H1 (cell line): ENCODE data around the gene PDZD4. TPM values are rescaled to one million over a fixed set of nuclear protein-coding genes. Genes with fewer than 3 reads are reported as not detected.

Source experiments
- CTCF ChIA-PET: fragments of 300-600 bp; sonication (Branson Sonifier 250); formaldehyde crosslinking; loops from one replicate; lab custom pipeline; 2021; ENCODE audit not compliant: partially characterized antibody; lab: Charles Lee
- POLR2A ChIA-PET: fragments of 300-600 bp; sonication (Branson Sonifier 250); formaldehyde crosslinking; loops from one replicate; lab custom pipeline; 2021; ENCODE audit warnings: inconsistent platforms; ENCODE audit not compliant: partially characterized antibody; lab: Charles Lee
- DNase-seq, 2 experiments: peaks; one replicate each; pipeline versions ENCODE4 v3.0.0 to v3.0.0-alpha.2; 2010 to 2022; ENCODE audit warnings: low spot score in 2 of 2, low read depth in 1 of 2, mixed read lengths in 1 of 2
- FAIRE-seq: peaks from 2 replicates; lab custom pipeline; 2011; peaks lifted over from hg19 to GRCh38; lab: Jason Lieb, UNC
- H2AFZ ChIP-seq: 2 replicates; pipeline ENCODE4 v1.8.1; 2012; ENCODE audit warnings: low read length, inconsistent platforms
- H2AK5ac ChIP-seq: 2 replicates; pipeline ENCODE4 v1.6.1; 2013; ENCODE audit warnings: low read depth, low read length
- H2BK120ac ChIP-seq: replicated peaks from 2 replicates; pipeline ENCODE3; 2013; ENCODE audit warnings: low read depth, low read length, inconsistent platforms
- H2BK12ac ChIP-seq: 2 replicates; pipeline ENCODE4 v1.6.1; 2013; ENCODE audit warnings: low read depth, low read length
- H2BK15ac ChIP-seq: 2 replicates; pipeline ENCODE4 v1.6.1; 2013; ENCODE audit warnings: low read length
- H2BK20ac ChIP-seq: 2 replicates; pipeline ENCODE4 v1.6.1; 2013; ENCODE audit warnings: low read length
- H2BK5ac ChIP-seq: 2 replicates; pipeline ENCODE4 v1.6.1; 2013; ENCODE audit warnings: low read depth, low read length
- H3K14ac ChIP-seq: 2 replicates; pipeline ENCODE4 v1.6.1; 2013; ENCODE audit warnings: inconsistent platforms; ENCODE audit not compliant: insufficient read length
- H3K18ac ChIP-seq: 2 replicates; pipeline ENCODE4 v1.6.1; 2013; ENCODE audit warnings: low read length; ENCODE audit errors: extremely low read depth
- H3K23ac ChIP-seq: 2 replicates; pipeline ENCODE4 v1.6.1; 2013; ENCODE audit warnings: inconsistent platforms; ENCODE audit not compliant: insufficient read length
- H3K23me2 ChIP-seq: 2 replicates; pipeline ENCODE4 v1.6.1; 2013; ENCODE audit warnings: low read depth, low read length
- H3K27ac ChIP-seq: 2 replicates; pipeline ENCODE4 v1.6.1; 2011; ENCODE audit warnings: low read depth, low read length, inconsistent platforms
- H3K27me3 ChIP-seq, 4 experiments: replicated peaks in 1 of 4; 1 replicate in 1 of 4; 2 replicates in 3 of 4; pipeline versions ENCODE4 v1.6.1 to v1.8.1; 2011 to 2013; ENCODE audit warnings: low read length in 3 of 4, mild to moderate bottlenecking in 3 of 4, inconsistent platforms in 2 of 4, mixed read lengths in 2 of 4, moderate library complexity in 1 of 4; ENCODE audit not compliant: control insufficient read depth in 3 of 4, insufficient read depth in 3 of 4; ENCODE audit errors: extremely low read depth in 1 of 4
- H3K36me3 ChIP-seq, 4 experiments: 2 replicates each; pipeline versions ENCODE4 v1.6.1 to v1.8.1; 2011 to 2013; ENCODE audit warnings: mild to moderate bottlenecking in 4 of 4, low read length in 3 of 4, moderate library complexity in 2 of 4, control low read depth in 1 of 4, inconsistent platforms in 1 of 4; ENCODE audit not compliant: insufficient read depth in 4 of 4, control insufficient read depth in 2 of 4
- H3K4ac ChIP-seq: replicated peaks from 2 replicates; pipeline ENCODE3; 2013; ENCODE audit warnings: low read length, low read depth, mixed read lengths, inconsistent platforms; ENCODE audit not compliant: insufficient read length
- H3K4me1 ChIP-seq, 4 experiments: replicated peaks in 1 of 4; 1 replicate in 1 of 4; 2 replicates in 3 of 4; pipeline versions ENCODE4 v1.6.1 to v1.8.1; 2011 to 2013; ENCODE audit warnings: low read length in 3 of 4, inconsistent platforms in 2 of 4, mixed read lengths in 1 of 4; ENCODE audit not compliant: insufficient read depth in 4 of 4, control insufficient read depth in 3 of 4
- H3K4me2 ChIP-seq, 2 experiments: 2 replicates each; pipeline versions ENCODE4 v1.6.1 to v1.8.1; 2011 to 2013; ENCODE audit warnings: low read depth in 2 of 2, low read length in 2 of 2, control low read depth in 1 of 2, inconsistent platforms in 1 of 2, mild to moderate bottlenecking in 1 of 2; ENCODE audit not compliant: insufficient read depth in 1 of 2
- H3K4me3 ChIP-seq, 4 experiments: fragments of 200-600, 300-600 bp in 1 of 4; sonication (generic), shearing (Covaris generic), sonication (Bioruptor Twin) in 1 of 4; 2 replicates each; pipeline versions ENCODE4 v1.5.1 to v1.8.1; 2011 to 2016; ENCODE audit warnings: low read length in 4 of 4, low read depth in 3 of 4, control low read depth in 2 of 4, inconsistent platforms in 2 of 4, mild to moderate bottlenecking in 2 of 4, mixed read lengths in 1 of 4, moderate library complexity in 1 of 4; ENCODE audit not compliant: insufficient read depth in 2 of 4; ENCODE audit errors: extremely low read depth in 1 of 4
- H3K56ac ChIP-seq: replicated peaks from 2 replicates; pipeline ENCODE3; 2013; ENCODE audit warnings: low read depth, mild to moderate bottlenecking, mixed read lengths, low read length, inconsistent platforms; ENCODE audit not compliant: insufficient read length
- H3K79me1 ChIP-seq: 2 replicates; pipeline ENCODE4 v1.6.1; 2013; ENCODE audit warnings: low read depth, low read length, control low read depth
- H3K79me2 ChIP-seq, 2 experiments: 2 replicates each; pipeline versions ENCODE4 v1.6.1 to v1.8.1; 2012 to 2013; ENCODE audit warnings: low read length in 2 of 2, mild to moderate bottlenecking in 2 of 2, inconsistent platforms in 1 of 2; ENCODE audit not compliant: insufficient read depth in 2 of 2, control insufficient read depth in 1 of 2
- H3K9ac ChIP-seq, 4 experiments: replicated peaks in 1 of 4; 1 replicate in 1 of 4; 2 replicates in 3 of 4; pipeline versions ENCODE4 v1.6.1 to v1.8.1; 2011 to 2013; ENCODE audit warnings: low read depth in 3 of 4, low read length in 3 of 4, control low read depth in 2 of 4, mild to moderate bottlenecking in 2 of 4, moderate library complexity in 2 of 4, inconsistent platforms in 1 of 4; ENCODE audit errors: extremely low read depth in 1 of 4
- H3K9me3 ChIP-seq, 2 experiments: 2 replicates each; pipeline versions ENCODE4 v1.6.1 to v1.8.1; 2012 to 2013; ENCODE audit warnings: mild to moderate bottlenecking in 2 of 2, moderate library complexity in 2 of 2, control low read depth in 1 of 2, inconsistent platforms in 1 of 2, low read depth in 1 of 2, low read length in 1 of 2, mixed read lengths in 1 of 2; ENCODE audit not compliant: insufficient read depth in 2 of 2
- H4K20me1 ChIP-seq, 2 experiments: replicated peaks in 1 of 2; 2 replicates each; pipeline versions ENCODE3 to v1.8.1; 2011 to 2013; ENCODE audit warnings: inconsistent platforms in 2 of 2, low read length in 2 of 2, mild to moderate bottlenecking in 1 of 2; ENCODE audit not compliant: insufficient read depth in 2 of 2, control insufficient read depth in 1 of 2
- H4K5ac ChIP-seq: 2 replicates; pipeline ENCODE4 v1.6.1; 2013; ENCODE audit warnings: low read length, low read depth, mixed read lengths, inconsistent platforms; ENCODE audit not compliant: insufficient read length
- H4K8ac ChIP-seq: 2 replicates; pipeline ENCODE4 v1.8.0; 2013; ENCODE audit warnings: mild to moderate bottlenecking, moderate library complexity, low read length, inconsistent platforms; ENCODE audit not compliant: insufficient read depth; ENCODE audit errors: extremely low read depth
- H4K91ac ChIP-seq: replicated peaks from 2 replicates; pipeline ENCODE3; 2013; ENCODE audit warnings: low read length, mixed read lengths, inconsistent platforms; ENCODE audit not compliant: insufficient read length
- BACH1 ChIP-seq: IDR thresholded peaks from 2 replicates; pipeline ENCODE4 v1.6.1; 2012; ENCODE audit warnings: low read length, improper control_type of control experiment
- SP2 ChIP-seq: IDR thresholded peaks from 2 replicates; pipeline ENCODE4 v1.6.1; 2012; ENCODE audit warnings: mild to moderate bottlenecking, low read length, inconsistent platforms
- WGBS, 2 experiments: shearing (Covaris generic) in 1 of 2; methylation state at CpG; one replicate each; pipeline versions ENCODE4 v1.1.6 to v1.1.7; 2013 to 2015; ENCODE audit warnings: low lambda C conversion rate in 2 of 2, mixed read lengths in 2 of 2, inconsistent platforms in 1 of 2, low coverage in 1 of 2, missing lambda C conversion rate in 1 of 2; ENCODE audit not compliant: insufficient replicate concordance in 2 of 2, insufficient coverage in 1 of 2, insufficient read length in 1 of 2; ENCODE audit errors: extremely low coverage in 1 of 2, missing lambda C conversion rate in 1 of 2; 5-methylcytosine and 5-hydroxymethylcytosine counted together
- polyA plus RNA-seq, 7 experiments: library from polyadenylated mRNA; depleted of rRNA in 3 of 7; stranded (reverse) in 5 of 7; unstranded in 2 of 7; fragments of >200 nt in 5 of 7; fragments of 200-250 nt in 2 of 7; gene quantifications; 1 replicate in 5 of 7; 2 replicates in 1 of 7; 4 replicates in 1 of 7; pipeline versions ENCODE4 v1.2.1 to v1.2.3, GENCODE V29; 2011 to 2013; ENCODE audit warnings: missing spikeins in 2 of 7, mixed read lengths in 2 of 7
- total RNA-seq: library from RNA; stranded (reverse); fragmentation: NEBNext Ultra II Directional; extraction: Animal tissue kit (Norgen Biotek cat#: 25700); gene quantifications from 2 replicates; pipeline ENCODE4 v1.2.1, GENCODE V29; 2021

Gene PDZD4
- total and polyA plus RNA-seq, 2 of the 8 experiments (the other 6 are each of a cell fraction or from before 2014, with no cell fraction given), result 45.8 to 169 TPM

- Histone ChIP-seq H3K18ac (no peak overlapping the region), H3K9me3 (no peaks in the 10 kb centered on the region), H3K4ac (no peak overlapping the region), H3K36me3 (no peaks in the 10 kb centered on the region), H3K9ac (no peak overlapping the region), H4K91ac (no peak overlapping the region), H2AFZ (no peak overlapping the region), H2BK120ac (no peak overlapping the region), H3K23ac (no peak overlapping the region), H4K20me1 (no peaks in the 10 kb centered on the region), H2BK15ac (no peak overlapping the region), H2BK20ac (no peak overlapping the region), H3K27ac (no peak overlapping the region), H3K56ac (no peak overlapping the region), H3K4me3 (no peak overlapping the region), H3K23me2 (no peaks in the 10 kb centered on the region), H3K27me3 (no peaks in the 10 kb centered on the region; a peak in 1 of 7 replicates), H2BK5ac (no peak overlapping the region), H3K14ac (no peak overlapping the region), H4K8ac (no peak overlapping the region), H2AK5ac (no peak overlapping the region), H4K5ac (no peak overlapping the region), H2BK12ac (no peak overlapping the region), H3K79me1 (no peaks in the 10 kb centered on the region), H3K4me1 (peaks cover 0 to 4% (median 0%) of the 10 kb centered on the region in 4 experiments; a peak in 1 of 7 replicates), H3K4me2 (no peak overlapping the region), H3K79me2 (no peaks in the 10 kb centered on the region)
- no peak for DNase-seq
- FAIRE-seq, result no peak
- POLR2A ChIA-PET, result no interaction called here
- WGBS, 2 experiments, result 69% methylated on average over 2 of the region's 3 CpGs; no CpG with 5 or more reads in 1 of the 2 experiments
- CTCF ChIA-PET, result interaction anchor here (0.6 to 1.8 kb wide), 13 partner anchors 10 to 90 kb away, joined by 3 to 8 read pairs (median 3); partner anchors contain the start of gene PLXNB3
- TF ChIP-seq SP2, result no peak
- no peak for TF ChIP-seq BACH1
Measured at GRCh38 chrX:153853180-153853901, 23.0 kb upstream of the PDZD4 start.
